Measurements from ENCODE around the gene CASQ2. TPM values are rescaled to one million over a fixed set of nuclear protein-coding genes. Genes with fewer than 3 reads are reported as not detected.

CASQ2 gene
- total and polyA plus RNA-seq, 9 of the 15 experiments (the other 6 are each of a cell fraction or from before 2014, with no cell fraction given): not detected

GRCh38 chr1:115771847-115772457 lies 3.4 kb upstream of the CASQ2 start:
- Histone ChIP-seq H3K4me3 (no peak overlapping the region), H2AFZ (ENCODE audit: low read depth, low read length) (no peak overlapping the region), H3K4me1 (replicated peaks in 1 of 2; ENCODE audit: control insufficient read depth in 2 of 2, insufficient read depth in 2 of 2, low read length in 2 of 2) (no peaks in the 10 kb centered on the region), H3K27ac (ENCODE audit: extremely low read depth, low read depth, low read length) (no peak overlapping the region), H3K27me3 (ENCODE audit: control insufficient read depth in 2 of 2, insufficient read depth in 2 of 2, low read length in 2 of 2) (peaks cover 7 to 16% of the 10 kb centered on the region in 2 experiments; a peak in 4 of 5 replicates), H3K79me2 (ENCODE audit: control insufficient read depth, insufficient read depth, low read length) (no peaks in the 10 kb centered on the region), H3K9me3 (replicated peaks; ENCODE audit: control insufficient read depth, insufficient read depth, low read depth, low read length) (no peaks in the 10 kb centered on the region), H3K9ac (ENCODE audit: insufficient read depth in 1 of 2, low read depth in 2 of 2, low read length in 2 of 2) (no peak overlapping the region), H4K20me1 (replicated peaks; ENCODE audit: control insufficient read depth, insufficient read depth, low read length) (no peaks in the 10 kb centered on the region), H3K4me2 (ENCODE audit: insufficient read depth, low read length) (no peak overlapping the region), H3K36me3 (ENCODE audit: control insufficient read depth, insufficient read depth, low read length) (no peaks in the 10 kb centered on the region), H3K9me1 (ENCODE audit: control insufficient read depth, insufficient read depth, low read length) (no peaks in the 10 kb centered on the region)
- ATAC-seq (peak; percentile 97), FAIRE-seq (peak; percentile 96), DNase-seq (ENCODE audit: extremely low read depth in 1 of 4, low spot score in 3 of 4) (peak; percentile 66 to 78 (median 70))
- intact Hi-C loops (cut with micrococcal nuclease): loop anchor here (1.0 to 2.0 kb wide), 3 partner anchors 55 to 633 kb away; no protein-coding TSS in a partner anchor
- no TSS peak for BruUV-seq (replicated peaks)
- WGBS (ENCODE audit: insufficient coverage, low coverage, missing lambda C conversion rate): 2% methylated on average over 10 of the region's 10 CpGs
- in situ Hi-C loops (cut with MboI): loop anchor here (5.0 to 25.0 kb wide), 2 partner anchors 160 to 635 kb away; no protein-coding TSS in a partner anchor
- POLR2A ChIA-PET: no interaction called here
- CTCF ChIA-PET (ENCODE audit: low intra/inter-chr PET ratio): interaction anchor here (2.6 kb wide), 1 partner anchor 164 kb away, joined by 14 read pairs; no protein-coding TSS in a partner anchor
- TF ChIP-seq STAG1 (CRISPR knock-in tag; IDR thresholded peaks at IDR 0.05; ENCODE audit: borderline replicate concordance) (peak; percentile 49; the same call in 1 of the 2 replicates), JUND (IDR thresholded peaks at IDR 0.05; ENCODE audit: borderline replicate concordance, low read depth, low read length) (peak; percentile 6; the same call in 1 of the 2 replicates), JUND (tag; IDR thresholded peaks at IDR 0.05; ENCODE audit: borderline replicate concordance, low read depth, low read length) (no peak), ZBTB8A (IDR thresholded peaks at IDR 0.05; ENCODE audit: partially characterized antibody) (no peak), PRDM10 (IDR thresholded peaks at IDR 0.05; ENCODE audit: partially characterized antibody) (peak; percentile 80), RB1 (IDR thresholded peaks at IDR 0.05; ENCODE audit: low read depth) (peak; percentile 24; the same call in 1 of the 2 replicates), KHSRP (IDR thresholded peaks at IDR 0.05) (no peak), COPS2 (conservative IDR thresholded peaks at IDR 0.05) (no peak), SMC3 (conservative IDR thresholded peaks at IDR 0.05; ENCODE audit: insufficient read depth, low read depth, low read length) (peak; percentile 75), CBX3 (IDR thresholded peaks at IDR 0.05; ENCODE audit: borderline replicate concordance in 1 of 2, low read length in 2 of 2) (no peak), ZNF41 (CRISPR knock-in tag; conservative IDR thresholded peaks at IDR 0.05) (no peak), ZNF232 (CRISPR knock-in tag; IDR thresholded peaks at IDR 0.05) (no peak), HDAC3 (IDR thresholded peaks at IDR 0.05; ENCODE audit: borderline replicate concordance, partially characterized antibody) (no peak), SETDB1 (IDR thresholded peaks at IDR 0.05; ENCODE audit: low read length) (no peak)

All from K562 (cell line).